ENCODE data around the gene NDUFS2.

DNA sequence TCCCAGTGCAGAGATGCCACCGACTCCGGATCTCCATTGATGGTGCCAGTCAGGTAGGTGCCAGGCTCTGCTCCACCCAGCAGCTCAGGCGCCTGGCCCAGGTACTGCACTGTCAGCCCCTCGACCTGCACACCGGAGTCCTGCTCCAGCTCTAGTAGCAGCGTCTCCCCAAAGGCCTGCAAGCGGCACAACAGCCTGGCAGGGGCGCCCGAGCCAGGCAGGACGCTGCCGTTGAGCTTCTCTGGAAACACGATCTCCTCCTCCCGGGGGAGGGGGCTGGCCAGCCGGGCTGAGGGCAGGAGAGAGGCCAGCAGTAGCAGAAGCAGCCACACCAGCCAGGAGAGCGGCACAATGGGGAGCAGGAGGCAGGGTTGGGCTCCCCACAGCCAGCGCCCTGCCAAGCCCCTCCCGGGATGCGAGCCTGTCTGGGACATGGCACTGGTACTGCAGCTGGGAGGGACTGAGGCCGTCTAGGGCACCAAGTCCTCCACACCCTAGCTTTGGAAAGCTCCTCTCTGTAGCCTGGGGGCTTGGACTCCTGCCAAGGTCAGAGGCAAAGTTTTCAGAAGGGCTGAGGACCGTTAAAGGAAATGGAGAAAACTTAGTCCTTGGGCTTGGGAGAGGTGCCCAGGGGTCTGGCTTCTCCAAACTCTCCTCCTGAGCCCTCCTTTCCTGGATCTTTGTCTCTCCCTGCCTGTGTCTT, 3.8 kb upstream of the NDUFS2 start:
- TF ChIP-seq, protein P1, sequence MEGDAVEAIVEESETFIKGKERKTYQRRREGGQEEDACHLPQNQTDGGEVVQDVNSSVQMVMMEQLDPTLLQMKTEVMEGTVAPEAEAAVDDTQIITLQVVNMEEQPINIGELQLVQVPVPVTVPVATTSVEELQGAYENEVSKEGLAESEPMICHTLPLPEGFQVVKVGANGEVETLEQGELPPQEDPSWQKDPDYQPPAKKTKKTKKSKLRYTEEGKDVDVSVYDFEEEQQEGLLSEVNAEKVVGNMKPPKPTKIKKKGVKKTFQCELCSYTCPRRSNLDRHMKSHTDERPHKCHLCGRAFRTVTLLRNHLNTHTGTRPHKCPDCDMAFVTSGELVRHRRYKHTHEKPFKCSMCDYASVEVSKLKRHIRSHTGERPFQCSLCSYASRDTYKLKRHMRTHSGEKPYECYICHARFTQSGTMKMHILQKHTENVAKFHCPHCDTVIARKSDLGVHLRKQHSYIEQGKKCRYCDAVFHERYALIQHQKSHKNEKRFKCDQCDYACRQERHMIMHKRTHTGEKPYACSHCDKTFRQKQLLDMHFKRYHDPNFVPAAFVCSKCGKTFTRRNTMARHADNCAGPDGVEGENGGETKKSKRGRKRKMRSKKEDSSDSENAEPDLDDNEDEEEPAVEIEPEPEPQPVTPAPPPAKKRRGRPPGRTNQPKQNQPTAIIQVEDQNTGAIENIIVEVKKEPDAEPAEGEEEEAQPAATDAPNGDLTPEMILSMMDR (IDR thresholded peaks at IDR 0.05): peak in 1 of 12 donors; percentile 8
- TF ChIP-seq POLR2A (IDR thresholded peaks at IDR 0.05): no peak
